K562 (cell line): ENCODE data around the gene SPEG. TPM values are rescaled to one million over a fixed set of nuclear protein-coding genes. Genes with fewer than 3 reads are reported as not detected.

Experiments used
- CTBP1 ChIP-seq: fragments of 450-650 bp; IDR thresholded peaks from 2 replicates; pipeline ENCODE4 v1.6.1; 2016; ENCODE audit warnings: borderline replicate concordance
- CTCF ChIP-seq, 3 experiments: IDR thresholded peaks in 2 of 3; conservative IDR thresholded peaks in 1 of 3; 2 replicates each; pipeline ENCODE4 v1.5.1; 2011 to 2012; ENCODE audit warnings: low read length in 3 of 3, mild to moderate bottlenecking in 3 of 3, control low read depth in 2 of 3, improper control_type of control experiment in 1 of 3, inconsistent platforms in 1 of 3, low read depth in 1 of 3, mixed read lengths in 1 of 3, moderate library complexity in 1 of 3; ENCODE audit not compliant: insufficient read depth in 2 of 3
- ETV5 ChIP-seq: sonication (generic); formaldehyde crosslinking; IDR thresholded peaks from 2 replicates; pipeline ENCODE4 v1.4.0; 2020; ENCODE audit warnings: low read depth, mild to moderate bottlenecking, missing genetic modification reagents
- FIP1L1 ChIP-seq: fragments of 200-400 bp; formaldehyde crosslinking; IDR thresholded peaks from 2 replicates; pipeline ENCODE4 v1.6.1; 2018; ENCODE audit warnings: mild to moderate bottlenecking, low read depth, low read length; ENCODE audit not compliant: poor library complexity, severe bottlenecking
- GMEB1 ChIP-seq: fragments of 250-450 bp; sonication (Bioruptor Pico); IDR thresholded peaks from 2 replicates; pipeline ENCODE4 v1.4.0; 2020; ENCODE audit warnings: mild to moderate bottlenecking
- L3MBTL2 ChIP-seq: fragments of 450-650 bp; IDR thresholded peaks from 2 replicates; pipeline ENCODE4 v1.6.1; 2016; ENCODE audit warnings: mild to moderate bottlenecking, moderate library complexity
- MCM2 ChIP-seq: fragments of 450-650 bp; IDR thresholded peaks from 2 replicates; pipeline ENCODE4 v1.6.1; 2017; ENCODE audit warnings: low read depth, mild to moderate bottlenecking
- RAD21 ChIP-seq, 2 experiments: fragments of 250-450 bp in 1 of 2; fragments of 450-650 bp in 1 of 2; sonication (Bioruptor Pico) in 1 of 2; formaldehyde crosslinking in 1 of 2; IDR thresholded peaks in 1 of 2; conservative IDR thresholded peaks in 1 of 2; 2 replicates each; pipeline versions ENCODE4 v1.4.0 to v1.8.0; 2020 to 2022; ENCODE audit warnings: mild to moderate bottlenecking in 2 of 2, moderate library complexity in 1 of 2
- RB1 ChIP-seq: fragments of 450-650 bp; IDR thresholded peaks from 2 replicates; pipeline ENCODE4 v1.6.1; 2017; ENCODE audit warnings: low read depth, mild to moderate bottlenecking
- TEAD4 ChIP-seq, 2 experiments: sonication (generic) in 1 of 2; formaldehyde crosslinking in 1 of 2; IDR thresholded peaks; 2 replicates each; pipeline versions ENCODE4 v1.6.1 to v1.8.0; 2012 to 2022; ENCODE audit warnings: borderline replicate concordance in 1 of 2, inconsistent platforms in 1 of 2, low read length in 1 of 2, mild to moderate bottlenecking in 1 of 2, missing genetic modification reagents in 1 of 2
- TFAP4 ChIP-seq: sonication (generic); formaldehyde crosslinking; IDR thresholded peaks from 2 replicates; pipeline ENCODE4 v1.8.0; 2022; ENCODE audit warnings: missing genetic modification reagents, mild to moderate bottlenecking, moderate library complexity, borderline replicate concordance
- ZFX ChIP-seq: sonication (generic); formaldehyde crosslinking; IDR thresholded peaks from 2 replicates; pipeline ENCODE4 v1.8.0; 2022; ENCODE audit warnings: mild to moderate bottlenecking, missing genetic modification reagents, moderate library complexity
- ZNF785 ChIP-seq: fragments of 250-450 bp; sonication (Bioruptor Pico); IDR thresholded peaks from 2 replicates; pipeline ENCODE4 v1.4.0; 2020; ENCODE audit warnings: mild to moderate bottlenecking
- polyA plus RNA-seq, 8 experiments: library from polyadenylated mRNA; depleted of rRNA in 4 of 8; stranded (reverse) in 5 of 8; unstranded in 3 of 8; fragments of >200 nt; fragmentation: Nextera tagmentation in 2 of 8; fragmentation: Illumina TruSeq in 1 of 8; extraction: Ambion mirVana in 2 of 8; extraction: Trizol in 1 of 8; gene quantifications; 2 replicates each; pipeline versions ENCODE4 v1.2.1 to v1.2.3, GENCODE V29; 2011 to 2014; ENCODE audit warnings: inconsistent platforms in 1 of 8, missing spikeins in 1 of 8
- total RNA-seq, 7 experiments: library from RNA; depleted of rRNA in 6 of 7; stranded (reverse); fragments of >200 nt in 6 of 7; fragmentation: Illumina TruSeq in 2 of 7; extraction: Trizol in 2 of 7; gene quantifications; 2 replicates each; pipeline versions ENCODE4 v1.2.1 to v1.2.3, GENCODE V29; 2011 to 2021; ENCODE audit warnings: low replicate concordance in 1 of 7

The SPEG gene
- total and polyA plus RNA-seq, 9 of the 15 experiments (the other 6 are each of a cell fraction or from before 2014, with no cell fraction given) = 0.49 to 8.7 (median 3.0) TPM

- TF ChIP-seq CTCF (IDR thresholded peaks at IDR 0.05 in 2 of 3, conservative IDR thresholded peaks at IDR 0.05 in 1 of 3; ENCODE audit: insufficient read depth in 2 of 3, low read depth in 1 of 3, low read length in 3 of 3) = peak; percentile 74 to 90 (median 81)
- TF ChIP-seq TEAD4 (IDR thresholded peaks at IDR 0.05; ENCODE audit: low read length) = no peak
- no peak for TF ChIP-seq TEAD4 (CRISPR knock-in tag; IDR thresholded peaks at IDR 0.05; ENCODE audit: borderline replicate concordance)
- TF ChIP-seq GMEB1 (CRISPR knock-in tag) = no peak
- TF ChIP-seq TFAP4 (CRISPR knock-in tag) = peak; percentile 68; the same call in 1 of the 2 replicates
- TF ChIP-seq ETV5 (CRISPR knock-in tag) = peak; percentile 50; the same call in 1 of the 2 replicates
- peak; percentile 18; the same call in 1 of the 2 replicates for TF ChIP-seq L3MBTL2
- peak; percentile 11 to 75; a peak in 2 of 4 replicates for TF ChIP-seq RAD21 (CRISPR knock-in tag; conservative IDR thresholded peaks at IDR 0.05 in 1 of 2, IDR thresholded peaks at IDR 0.05 in 1 of 2)
- 0 out of 2 replicates have a peak, but pooled peaks have one; percentile 25 for TF ChIP-seq CTBP1
- no peak for TF ChIP-seq ZNF785 (CRISPR knock-in tag)
- peak; percentile 41 for TF ChIP-seq ZFX (CRISPR knock-in tag)
- no peak for TF ChIP-seq FIP1L1
- no peak for TF ChIP-seq MCM2
- peak; percentile 17; the same call in 1 of the 2 replicates for TF ChIP-seq RB1
- TF ChIP-seq, all 486 proteins: peak for 21
Observed at GRCh38 chr2:219459460-219460311, 25.0 kb downstream of the SPEG start (continued).
